ENCODE data around the gene SYT2.

- TF ChIP-seq GABPB1 (CRISPR knock-in tag; IDR thresholded peaks at IDR 0.05) = no peak
- TF ChIP-seq FOXK1 (CRISPR knock-in tag; IDR thresholded peaks at IDR 0.05) = no peak
- TF ChIP-seq CTCF (IDR thresholded peaks at IDR 0.05) = no peak
- TF ChIP-seq NR3C1 (CRISPR knock-in tag; conservative IDR thresholded peaks at IDR 0.05; ENCODE audit: low read depth) = no peak
- TF ChIP-seq HMGXB4 (CRISPR knock-in tag; IDR thresholded peaks at IDR 0.05) = no peak
- TF ChIP-seq FOXJ3 (CRISPR knock-in tag; IDR thresholded peaks at IDR 0.05; ENCODE audit: borderline replicate concordance) = no peak
- TF ChIP-seq NFYB (CRISPR knock-in tag; conservative IDR thresholded peaks at IDR 0.05; ENCODE audit: low read depth) = no peak
Observed at GRCh38 chr1:202553560-202554038, 156.7 kb downstream of the SYT2 start.

All from WTC11 (cell line).